PC-3 (cell line): ENCODE measurements around the gene HYAL4. TPM values are rescaled to one million over a fixed set of nuclear protein-coding genes. Genes with fewer than 3 reads are reported as not detected.

Source experiments
- ATAC-seq: fragments of 200-7000 bp; cut with Tn5 transposase; 2 replicates; pipeline ENCODE4 v1.9.1; 2020; ENCODE audit warnings: mild to moderate bottlenecking, moderate library complexity
- BruUV-seq: library from RNA; stranded (reverse); fragments of 400-500 nt; replicated peaks from 2 replicates; lab custom pipeline; 2021; lab: Mats Ljungman, UMichigan
- CTCF ChIA-PET: fragments of 300-600 bp; sonication (Branson Sonifier 250); formaldehyde crosslinking; loops from one replicate; lab custom pipeline; 2022; ENCODE audit warnings: antibody characterized with exemption; lab: Charles Lee
- POLR2A ChIA-PET: fragments of 300-600 bp; sonication (Branson Sonifier 250); formaldehyde crosslinking; loops from one replicate; lab custom pipeline; 2022; ENCODE audit warnings: antibody characterized with exemption; ENCODE audit not compliant: unreplicated experiment; lab: Charles Lee
- DNase-seq: peaks from one replicate; pipeline ENCODE4 v3.0.0-alpha.2; 2015
- H2AFZ ChIP-seq: fragments of 300-600 bp; sonication (generic); 2 replicates; pipeline ENCODE4 v1.6.0; 2016; ENCODE audit warnings: antibody characterized with exemption, low read length
- H3F3A ChIP-seq: fragments of 300-600 bp; sonication (generic); one replicate; pipeline ENCODE4 v1.6.0; 2017; ENCODE audit warnings: antibody characterized with exemption, low read length, control low read depth, mild to moderate bottlenecking; ENCODE audit not compliant: unreplicated experiment
- H3K27ac ChIP-seq: fragments of 300-600 bp; sonication (generic); 2 replicates; pipeline ENCODE4 v1.5.1; 2016; ENCODE audit warnings: mild to moderate bottlenecking, low read length
- H3K27me3 ChIP-seq: fragments of 300-600 bp; sonication (generic); 2 replicates; pipeline ENCODE4 v1.6.1; 2016; ENCODE audit warnings: low read length, mixed read lengths
- H3K36me3 ChIP-seq: fragments of 300-600 bp; sonication (generic); 2 replicates; pipeline ENCODE4 v1.6.1; 2016; ENCODE audit warnings: low read depth, mixed run types, low read length, mixed read lengths
- H3K4me1 ChIP-seq: fragments of 300-600 bp; sonication (generic); 2 replicates; pipeline ENCODE4 v1.5.1; 2016; ENCODE audit warnings: low read length; ENCODE audit not compliant: insufficient read depth
- H3K4me2 ChIP-seq: fragments of 300-600 bp; sonication (generic); 2 replicates; pipeline ENCODE4 v1.6.0; 2016; ENCODE audit warnings: low read length
- H3K4me3 ChIP-seq: fragments of 300-600 bp; sonication (generic); 2 replicates; pipeline ENCODE4 v1.5.1; 2016; ENCODE audit warnings: mild to moderate bottlenecking, low read length, mixed read lengths
- H3K79me2 ChIP-seq: fragments of 300-600 bp; sonication (generic); 2 replicates; pipeline ENCODE4 v1.6.1; 2017; ENCODE audit warnings: low read length, mixed read lengths
- H3K9ac ChIP-seq: fragments of 300-600 bp; sonication (generic); 2 replicates; pipeline ENCODE4 v1.6.0; 2016; ENCODE audit warnings: mild to moderate bottlenecking, low read length
- H3K9me2 ChIP-seq: fragments of 300-600 bp; sonication (generic); replicated peaks from 2 replicates; pipeline ENCODE4 v1.6.1; 2016; ENCODE audit warnings: mixed run types, low read length, mixed read lengths
- H3K9me3 ChIP-seq: fragments of 300-600 bp; sonication (generic); 2 replicates; pipeline ENCODE4 v1.6.1; 2016; ENCODE audit warnings: low read length, mixed read lengths
- H4K20me1 ChIP-seq: fragments of 300-600 bp; sonication (generic); 2 replicates; pipeline ENCODE4 v1.6.1; 2016; ENCODE audit warnings: low read length, mixed read lengths
- CTCF ChIP-seq: fragments of 300-600 bp; sonication (generic); conservative IDR thresholded peaks from 2 replicates; pipeline ENCODE4 v1.5.1; 2017; ENCODE audit warnings: antibody characterized with exemption, low read depth, mild to moderate bottlenecking, low read length
- EZH2 ChIP-seq: fragments of 300-600 bp; sonication (generic); IDR thresholded peaks from one replicate; pipeline ENCODE4 v1.6.1; 2017; ENCODE audit warnings: antibody characterized with exemption, mild to moderate bottlenecking, low read length; ENCODE audit not compliant: unreplicated experiment
- EZH2phosphoT487 ChIP-seq: fragments of 300-600 bp; sonication (generic); IDR thresholded peaks from 2 replicates; pipeline ENCODE4 v1.6.1; 2018; ENCODE audit warnings: mild to moderate bottlenecking, antibody characterized with exemption, low read length, borderline replicate concordance
- intact Hi-C: fragments of 100-400 bp; cut with micrococcal nuclease; formaldehyde crosslinking; loops from 2 replicates; pipeline ENCODE4 v1.9.0; 2023
- total RNA-seq: library from RNA; depleted of rRNA; stranded (reverse); fragments of >200 nt; gene quantifications from 2 replicates; pipeline ENCODE4 v1.2.3, GENCODE V29; 2014

Gene HYAL4
- total RNA-seq, 1 experiment from 2014 or later = 0.26 TPM

DNA sequence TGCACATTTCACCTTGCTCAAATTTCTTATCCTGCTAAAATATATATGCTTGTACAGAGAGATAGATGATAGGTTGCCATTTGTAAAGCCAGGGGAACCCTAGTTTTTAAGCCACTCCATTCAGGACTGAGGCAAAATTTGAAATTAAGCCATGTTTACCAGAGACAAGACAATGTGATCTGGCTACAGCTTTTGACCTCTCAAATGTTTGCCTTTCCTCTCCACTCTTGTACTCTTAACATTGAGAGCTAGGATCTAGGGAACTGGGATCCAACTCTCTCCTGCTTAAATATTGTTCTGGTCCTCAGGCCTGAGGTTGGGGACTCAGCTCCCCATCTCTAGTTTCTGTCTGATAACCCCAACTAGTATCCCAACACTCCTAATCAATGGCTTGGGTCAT, 15.9 kb downstream of the HYAL4 start:
- Histone ChIP-seq H3K9me2 (no peaks in the 10 kb centered on the region), H3K27me3 (no peaks in the 10 kb centered on the region), H3F3A (no peaks in the 10 kb centered on the region), H3K4me2 (no peak overlapping the region), H3K4me1 (peaks cover 7% of the 10 kb centered on the region), H3K4me3 (no peak overlapping the region), H4K20me1 (no peaks in the 10 kb centered on the region), H3K79me2 (no peaks in the 10 kb centered on the region), H3K9me3 (no peaks in the 10 kb centered on the region), H3K9ac (no peak overlapping the region), H3K36me3 (no peaks in the 10 kb centered on the region), H3K27ac (no peak overlapping the region), H2AFZ (no peak overlapping the region)
- TF ChIP-seq EZH2phosphoT487 (no peak), CTCF (no peak), EZH2 (no peak)
- POLR2A ChIA-PET = no interaction called here
- BruUV-seq = no TSS peak
- intact Hi-C loops = no loop called here
- DNase-seq (no peak), ATAC-seq (no peak)
- CTCF ChIA-PET = no interaction called here

DNA sequence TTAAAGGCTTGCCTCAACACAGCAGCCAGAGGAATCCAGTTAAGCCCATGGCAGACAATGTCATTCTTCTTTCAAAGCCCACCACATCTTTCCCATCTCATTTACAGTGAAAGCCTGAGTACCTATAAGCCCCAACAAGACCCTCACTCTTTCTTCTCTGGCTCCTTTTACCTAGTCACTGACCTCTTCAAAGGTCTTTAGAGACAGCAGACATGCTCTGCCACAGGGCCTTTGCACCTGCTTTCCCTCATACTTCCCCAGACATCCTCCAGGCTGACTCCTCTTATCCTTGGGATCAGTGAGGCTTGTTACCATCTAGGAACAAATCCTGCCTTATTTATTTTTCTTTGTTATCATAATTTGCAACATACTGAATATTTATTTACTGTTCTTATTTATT, 17.8 kb downstream of the HYAL4 start:
- Histone ChIP-seq H3K4me2 (no peak overlapping the region), H3K4me3 (no peak overlapping the region), H4K20me1 (no peaks in the 10 kb centered on the region), H3K4me1 (peaks cover 7% of the 10 kb centered on the region), H3K27ac (no peak overlapping the region), H3K9ac (no peak overlapping the region), H3K9me2 (no peaks in the 10 kb centered on the region), H3K79me2 (no peaks in the 10 kb centered on the region), H2AFZ (no peak overlapping the region), H3K9me3 (no peaks in the 10 kb centered on the region), H3K36me3 (no peaks in the 10 kb centered on the region), H3F3A (no peaks in the 10 kb centered on the region), H3K27me3 (no peaks in the 10 kb centered on the region)
- ATAC-seq = no peak
- ChIA-PET CTCF (no interaction called here), POLR2A (no interaction called here)
- TF ChIP-seq EZH2 (no peak), CTCF (no peak)
- DNase-seq = no peak
- intact Hi-C loops = no loop called here
- BruUV-seq = no TSS peak

GRCh38 chr7:123863461-123863860, 18.5 kb downstream of the HYAL4 start:
- H3F3A ChIP-seq = no peaks in the 10 kb centered on the region
- no peaks in the 10 kb centered on the region for H3K27me3 ChIP-seq
- H3K79me2 ChIP-seq = no peaks in the 10 kb centered on the region
- ATAC-seq (no peak), DNase-seq (no peak)
- POLR2A ChIA-PET = no interaction called here
- H4K20me1 ChIP-seq = no peaks in the 10 kb centered on the region
- H3K4me1 ChIP-seq = peaks cover 7% of the 10 kb centered on the region
- H3K9me2 ChIP-seq = no peaks in the 10 kb centered on the region
- no peak overlapping the region for H3K4me3 ChIP-seq
- H2AFZ ChIP-seq = no peak overlapping the region
- intact Hi-C loops = no loop called here
- no peaks in the 10 kb centered on the region for H3K36me3 ChIP-seq
- no peaks in the 10 kb centered on the region for H3K9me3 ChIP-seq
- no TSS peak for BruUV-seq
- no peak overlapping the region for H3K27ac ChIP-seq
- no peak overlapping the region for H3K4me2 ChIP-seq
- H3K9ac ChIP-seq = no peak overlapping the region
- TF ChIP-seq EZH2 (no peak), EZH2phosphoT487 (no peak), CTCF (no peak)
- CTCF ChIA-PET = no interaction called here
